Esophagus mucosa (tissue), 1 donor: ENCODE data around the gene GJC1. TPM values are rescaled to one million over a fixed set of nuclear protein-coding genes. Genes with fewer than 3 reads are reported as not detected.
"Not testable (repeated sequence)": the region's sequence is repeated elsewhere in the genome, so short reads cannot be mapped to it uniquely, and the experiment has no call there.

ENCODE experiments used
- ATAC-seq: fragments of 200-7000 bp; cut with Tn5 transposase; one replicate; pipeline ENCODE4 v1.9.1; 2020
- total RNA-seq: library from RNA; stranded (reverse); gene quantifications from one replicate; pipeline ENCODE4 v1.2.4, GENCODE V29; 2023
- donor health status: DM: yes; HTN: yes; CAD: no.

The GJC1 gene
- total RNA-seq, 1 donor from 2014 or later = 1.4 TPM

DNA sequence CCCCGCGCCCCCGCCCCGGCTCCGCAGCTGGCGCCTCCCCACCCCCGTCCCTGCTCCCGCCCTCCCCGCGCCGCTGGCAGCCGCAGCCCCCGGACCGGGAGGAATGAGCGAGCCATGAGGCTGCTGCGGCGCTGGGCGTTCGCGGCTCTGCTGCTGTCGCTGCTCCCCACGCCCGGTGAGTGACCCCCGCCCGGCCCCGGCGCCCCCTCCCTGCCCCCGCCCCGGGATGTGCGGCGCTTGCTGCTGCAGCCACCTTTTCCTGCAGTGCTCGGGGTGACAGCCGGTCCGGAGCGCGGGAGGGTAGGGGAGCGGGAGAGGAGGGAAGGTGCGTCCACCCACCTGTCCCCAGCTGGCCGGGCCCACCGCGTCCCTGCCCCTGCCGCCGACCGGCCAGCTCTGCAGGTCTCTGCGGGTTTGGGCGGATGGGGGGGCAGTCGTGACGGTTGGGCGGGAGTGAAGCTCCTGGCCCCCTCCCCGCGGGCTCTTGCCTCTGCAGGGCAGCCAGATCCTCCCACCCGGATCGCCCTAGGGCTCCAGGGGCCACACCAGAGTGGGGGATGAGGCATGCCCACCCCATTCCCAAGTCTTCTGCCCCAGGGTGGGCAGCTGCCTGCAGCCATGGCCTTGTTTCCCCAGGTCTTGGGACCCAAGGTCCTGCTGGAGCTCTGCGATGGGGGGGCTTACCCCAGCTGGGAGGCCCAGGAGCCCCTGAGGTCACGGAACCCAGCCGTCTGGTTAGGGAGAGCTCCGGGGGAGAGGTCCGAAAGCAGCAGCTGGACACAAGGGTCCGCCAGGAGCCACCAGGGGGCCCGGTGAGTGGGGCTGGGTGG, 70.8 kb downstream of the GJC1 start:
- ATAC-seq = no peak

DNA sequence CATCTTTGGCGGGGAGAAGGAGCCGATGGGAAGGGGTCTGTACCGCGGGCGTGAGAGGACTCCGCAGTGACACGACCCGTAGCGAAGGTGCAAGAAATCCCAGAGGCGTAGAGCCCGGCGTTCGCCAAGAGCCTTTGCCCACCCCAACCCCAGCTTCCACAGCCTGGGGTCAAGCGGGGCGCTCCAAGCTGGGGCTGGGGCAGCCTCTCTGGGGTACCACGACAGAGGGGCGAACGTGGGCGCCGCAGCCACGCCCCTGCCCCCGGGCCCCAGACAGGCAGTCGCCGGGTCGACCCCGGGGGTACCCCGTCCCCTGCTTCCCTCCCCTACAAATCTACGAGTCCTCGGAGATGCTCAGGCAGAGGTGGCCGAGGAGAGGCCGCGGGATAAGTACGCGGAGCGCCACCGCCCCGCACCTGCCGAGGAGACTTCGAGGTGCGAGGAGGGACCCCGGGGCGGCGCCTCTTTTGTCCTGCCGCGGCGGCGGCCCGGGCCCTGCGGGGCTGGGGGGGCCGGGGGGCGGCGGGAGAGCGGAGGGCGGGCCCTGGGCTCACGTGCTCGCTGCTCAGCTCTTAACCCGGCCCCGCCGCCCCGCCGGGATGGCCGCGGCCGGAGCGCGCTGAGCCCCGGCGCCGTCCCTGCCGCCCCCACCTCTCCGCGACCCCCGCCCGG, 71.5 kb downstream of the GJC1 start, which contains the start of gene ADAM11:
Gene ADAM11, plus strand, starts transcription at position 575 of the 672 bp plus-strand sequence. CDS start 212 bp downstream, outside the sequence.
- ATAC-seq = no peak

DNA sequence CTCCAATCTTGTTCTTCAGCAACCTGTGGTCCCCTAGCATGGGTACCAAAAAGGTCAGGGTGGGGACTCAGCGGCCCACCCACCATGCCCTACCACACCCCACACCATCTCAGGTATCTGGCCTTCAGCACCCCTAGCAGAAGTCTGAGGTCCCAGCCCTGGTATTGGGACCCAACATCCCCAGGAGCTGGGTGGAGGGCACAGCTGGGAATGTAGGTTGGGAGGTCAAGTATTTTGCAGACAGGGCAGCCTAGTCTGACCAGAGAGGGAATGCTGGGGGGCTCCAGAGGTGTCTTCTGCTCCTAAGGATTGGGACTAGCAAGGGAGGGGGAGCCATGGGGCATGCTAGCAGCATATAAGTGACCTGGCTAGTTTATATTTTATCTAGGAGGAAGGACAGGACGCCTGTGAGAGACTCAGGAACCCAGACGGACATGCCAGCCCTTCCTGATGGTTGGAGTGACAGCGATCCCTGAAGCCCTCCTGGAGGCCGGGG, 72.1 kb downstream of the GJC1 start:
- ATAC-seq = no peak

DNA sequence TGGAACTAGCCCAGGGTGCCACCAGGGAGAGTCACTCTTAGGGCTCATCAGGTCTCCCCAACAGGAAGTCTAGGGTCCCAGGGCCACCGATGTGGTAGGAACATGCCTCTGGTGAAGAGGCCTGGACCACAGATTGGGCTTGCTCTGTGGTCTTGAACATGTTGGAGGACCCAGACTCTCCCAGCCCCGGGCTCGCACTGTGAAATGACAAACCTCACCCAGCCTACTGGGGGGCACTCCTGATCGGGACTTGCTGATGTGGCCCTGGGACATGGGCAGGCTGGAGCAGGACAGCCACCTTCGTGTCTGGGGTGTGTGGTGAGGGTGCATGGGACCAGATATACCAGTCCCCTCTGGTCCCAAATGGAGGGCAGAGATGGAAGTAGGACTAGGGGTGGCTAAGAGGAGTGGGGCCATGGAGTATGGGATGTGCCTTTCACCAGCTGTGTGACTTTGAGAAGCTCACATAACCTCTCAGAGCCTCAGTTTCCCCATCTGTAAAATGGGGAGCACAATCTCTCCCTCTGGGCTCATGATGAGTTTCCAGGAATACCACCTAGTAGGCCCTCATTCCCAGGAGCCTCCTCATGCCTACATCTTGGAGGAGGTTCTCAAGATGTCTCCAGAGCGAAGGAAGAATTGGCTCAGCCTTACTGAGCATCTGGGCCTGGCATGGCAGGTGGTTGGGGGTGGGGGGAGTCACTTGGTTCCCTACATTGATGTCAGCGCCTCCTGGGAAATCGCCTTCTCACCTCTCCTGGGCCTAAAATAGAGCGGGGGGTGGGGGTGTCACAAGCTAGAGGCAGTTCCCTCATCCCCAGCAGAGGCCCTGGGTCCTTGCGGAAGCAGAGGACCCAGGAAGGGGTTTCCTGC, 72.8 kb downstream of the GJC1 start:
- ATAC-seq = no peak

DNA sequence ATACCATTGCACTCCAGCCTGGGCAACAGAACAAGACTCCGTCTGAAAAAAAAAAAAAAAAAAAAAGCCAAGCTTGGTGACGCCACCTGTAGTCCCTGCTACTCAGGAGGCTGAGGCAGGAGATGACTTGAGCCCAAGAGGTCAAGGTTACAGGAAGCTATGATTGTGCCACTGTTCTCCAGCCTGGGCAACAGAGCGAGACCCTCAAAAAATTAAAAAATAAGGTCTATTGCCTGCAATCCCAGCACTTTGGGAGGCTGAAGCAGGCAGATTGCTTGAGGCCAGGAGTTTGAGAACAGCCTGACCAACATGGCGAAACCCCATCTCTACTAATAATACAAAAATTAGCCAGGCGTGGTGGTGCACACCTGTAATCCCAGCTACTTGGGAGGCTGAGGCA, 74.9 kb downstream of the GJC1 start:
- not testable (repeated sequence) for ATAC-seq

DNA sequence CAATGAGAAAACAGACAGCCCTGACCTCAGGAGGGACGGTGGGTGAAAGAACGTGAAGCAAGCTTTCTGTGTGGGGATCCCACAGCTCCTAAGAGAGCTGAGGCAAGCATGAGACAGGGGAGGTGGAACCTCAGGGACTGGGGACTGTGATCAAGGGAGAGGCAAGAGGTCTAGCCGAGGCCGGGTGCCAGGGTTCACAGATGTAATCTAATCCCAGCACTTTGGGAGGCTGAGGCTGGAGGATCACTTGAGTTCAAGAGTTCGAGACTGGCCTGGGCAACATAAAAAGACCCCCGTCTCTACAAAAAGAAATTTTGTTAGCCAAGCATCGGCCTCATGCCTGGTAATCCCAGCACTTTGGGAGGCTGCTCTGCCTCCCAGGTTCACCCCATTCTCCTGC, 75.8 kb downstream of the GJC1 start:
- ATAC-seq = no peak

DNA sequence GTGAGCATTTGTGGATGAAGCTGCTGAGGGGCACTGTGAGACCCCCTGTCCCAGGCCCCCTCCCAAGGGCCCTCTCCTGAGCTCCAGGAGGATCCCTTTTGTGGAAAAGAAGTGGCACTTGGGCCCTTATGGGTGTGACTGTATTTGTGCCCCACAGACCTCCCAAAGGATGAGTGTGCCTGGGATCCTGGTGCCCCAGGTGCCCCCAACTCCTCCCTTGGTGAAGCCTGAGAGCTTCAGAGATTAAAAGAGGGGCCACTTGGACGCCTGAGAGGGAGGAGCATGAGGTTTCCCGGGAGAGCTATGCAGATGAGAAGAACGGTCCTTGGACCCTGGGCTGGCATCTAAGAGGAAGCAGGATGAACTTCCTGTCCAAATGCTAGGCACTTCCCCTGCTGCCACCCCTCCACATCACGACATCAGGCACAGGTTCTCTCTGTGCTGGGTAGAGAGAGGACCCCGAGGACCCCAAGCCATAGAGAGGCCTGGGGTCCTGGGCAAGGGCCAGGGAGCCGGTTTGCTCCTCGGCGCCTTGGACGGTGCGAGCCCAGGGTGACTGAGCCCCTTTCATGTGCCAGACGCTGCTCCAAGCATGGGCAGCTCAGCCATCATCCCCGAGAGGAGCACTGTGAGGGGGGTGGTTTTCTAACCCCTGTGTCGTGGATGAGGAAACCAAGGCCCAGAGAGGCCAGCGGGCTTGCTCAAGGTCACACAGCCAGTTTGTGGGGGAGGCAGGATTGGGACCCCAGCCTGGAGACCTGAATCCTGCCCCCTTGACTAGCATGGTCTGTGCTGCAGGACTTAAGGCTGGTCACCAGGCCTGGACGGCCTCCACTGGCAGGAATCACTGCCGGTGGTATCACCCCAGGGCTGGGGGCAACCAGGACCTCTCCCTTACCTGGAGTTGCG, 76.9 kb downstream of the GJC1 start:
- ATAC-seq = no peak

DNA sequence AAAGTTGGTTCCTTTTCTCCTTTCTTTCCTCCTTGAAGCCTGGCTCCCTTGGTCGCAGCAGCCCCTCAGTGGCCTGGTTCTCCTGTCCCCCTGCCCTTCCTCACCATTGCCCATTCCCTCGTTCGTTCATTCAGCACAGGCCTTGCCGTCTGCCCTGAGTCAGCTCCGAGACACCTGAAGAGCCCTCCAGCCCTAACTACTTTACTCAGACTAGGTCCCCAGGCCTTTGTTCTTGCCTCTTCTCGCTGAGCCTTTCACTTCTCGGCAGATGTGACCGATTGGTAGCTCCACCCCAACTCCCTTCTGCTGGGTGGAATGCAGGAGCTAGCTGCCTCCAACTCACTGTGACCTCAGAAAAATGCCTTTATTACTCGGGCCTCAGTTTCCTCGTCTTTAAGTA, 78.3 kb downstream of the GJC1 start:
- ATAC-seq = no peak

DNA sequence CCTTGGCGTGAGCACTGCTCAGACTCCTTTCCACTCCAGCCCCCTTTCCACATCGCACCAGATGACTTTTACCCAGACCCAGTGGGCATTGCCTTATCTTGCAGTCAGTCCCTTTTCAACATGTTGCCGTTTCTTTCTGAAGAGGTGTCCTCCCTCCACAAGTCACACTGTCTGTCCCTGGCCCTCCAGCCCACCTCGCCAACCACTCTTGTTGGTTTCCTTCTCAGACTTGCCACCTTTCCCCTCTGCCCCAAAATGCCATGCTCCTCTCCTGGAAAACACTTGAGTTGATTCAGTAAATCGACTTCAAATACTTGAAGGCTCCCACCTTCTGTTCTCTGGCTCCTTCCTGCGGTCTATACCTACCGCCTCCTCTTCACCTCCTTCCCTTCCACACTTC, 78.8 kb downstream of the GJC1 start:
- ATAC-seq = no peak

DNA sequence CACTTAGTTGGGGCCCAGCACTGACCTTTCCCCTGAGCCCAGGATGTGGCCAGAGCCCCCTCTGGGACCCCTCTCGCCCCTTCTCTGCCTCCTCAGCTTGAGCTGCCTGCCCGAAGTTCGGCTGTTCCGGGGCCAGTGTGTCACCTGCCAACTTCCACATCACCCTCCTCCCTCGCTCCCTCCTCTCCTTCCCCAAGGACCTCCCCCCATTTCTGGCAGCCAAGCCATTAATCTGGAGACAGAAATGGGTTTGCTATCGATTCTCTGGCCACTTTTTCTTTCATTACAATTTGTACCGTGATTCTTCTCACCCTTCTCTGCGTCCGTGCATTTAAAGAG, 80.1 kb downstream of the GJC1 start:
- no peak for ATAC-seq

DNA sequence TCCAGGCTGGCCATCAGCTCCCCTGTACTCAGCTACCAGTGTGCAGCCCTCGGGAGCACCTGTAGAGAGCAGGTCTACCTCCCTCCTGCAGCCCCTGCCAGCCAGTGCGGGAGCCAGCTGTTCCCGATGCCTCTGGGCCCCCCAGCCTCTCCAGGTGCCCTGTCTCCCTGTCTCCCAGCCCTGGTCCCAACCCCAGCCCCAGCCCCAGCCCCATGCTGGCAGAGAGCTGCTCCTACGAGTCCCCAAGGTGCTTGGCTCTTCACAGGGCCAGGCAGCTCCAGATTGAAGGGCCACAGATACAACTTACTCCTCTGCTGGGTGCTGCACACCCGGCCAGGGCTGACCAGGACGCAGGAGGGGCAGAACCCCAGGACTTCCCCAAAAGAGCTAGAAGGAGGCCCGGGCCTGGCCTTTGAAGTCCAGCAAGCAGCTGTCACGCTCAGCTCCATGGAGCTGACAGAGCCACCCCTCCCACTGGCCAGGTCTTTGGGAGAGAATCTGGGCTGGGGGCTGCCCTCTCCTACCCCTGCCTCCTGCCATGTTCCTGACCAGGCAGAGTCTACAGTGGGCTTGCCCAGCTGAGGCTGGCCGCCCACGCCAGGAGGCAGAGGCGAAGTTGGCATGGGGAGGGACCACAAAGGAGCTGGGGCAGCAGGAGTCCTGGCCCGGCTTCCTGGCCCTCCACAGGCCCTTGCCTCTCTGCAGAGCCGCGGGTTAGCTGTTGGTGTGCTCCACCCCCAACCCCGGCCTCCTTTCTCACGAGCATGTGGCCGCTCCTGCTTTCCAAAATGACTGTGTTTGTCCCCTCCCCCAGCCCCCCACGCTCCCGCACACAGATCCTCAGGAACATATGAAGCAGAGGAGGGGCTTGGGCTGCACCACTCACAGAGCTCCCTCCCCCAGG, 80.8 kb downstream of the GJC1 start:
- no peak for ATAC-seq

Other genes with a start within 250 kb of the GJC1 start
- gene MEIOC, start 173.8 kb downstream of the GJC1 start, total RNA-seq = not detected
- 19.0 TPM for gene CCDC43, start 140.5 kb downstream of the GJC1 start, total RNA-seq
- 3.9 TPM for gene DBF4B, start 121.6 kb downstream of the GJC1 start, total RNA-seq
- 0.96 TPM for gene ADAM11, start 71.3 kb downstream of the GJC1 start, total RNA-seq
- gene HIGD1B, start 17.6 kb upstream of the GJC1 start, total RNA-seq = 3.4 TPM
- 92.3 TPM for gene EFTUD2, start 69.2 kb upstream of the GJC1 start, total RNA-seq
- not detected for gene GFAP, start 85.2 kb upstream of the GJC1 start, total RNA-seq
- 10.4 TPM for gene KIF18B, start 117.5 kb upstream of the GJC1 start, total RNA-seq
- 0.12 TPM for gene C1QL1, start 138.0 kb upstream of the GJC1 start, total RNA-seq
- gene DCAKD, start 221.3 kb upstream of the GJC1 start, total RNA-seq = 19.5 TPM
- 63.0 TPM for gene NMT1, start 231.0 kb upstream of the GJC1 start, total RNA-seq